GM13977 (cell line): ENCODE measurements around the gene ASPSCR1.

Experiments
- DNase-seq: peaks from one replicate; pipeline ENCODE4 v3.0.0; 2012; ENCODE audit warnings: low spot score
- in situ Hi-C: fragments of 300-500 bp; cut with MboI; formaldehyde crosslinking; loops from one replicate; pipeline ENCODE4 v1.12.0; 2022; ENCODE audit warnings: low sequenced_read_pairs, low pct_unique_long_range_greater_than_20kb, mixed read lengths, inconsistent platforms; ENCODE audit not compliant: unreplicated experiment
- TF ChIP-seq, protein P1 (sequence below): IDR thresholded peaks from 2 replicates; pipeline ENCODE4 v1.5.1; 2012; ENCODE audit warnings: mild to moderate bottlenecking, control low read depth; ENCODE audit not compliant: insufficient read depth; ENCODE audit errors: extremely low read depth, missing control alignments

Gene ASPSCR1

DNA sequence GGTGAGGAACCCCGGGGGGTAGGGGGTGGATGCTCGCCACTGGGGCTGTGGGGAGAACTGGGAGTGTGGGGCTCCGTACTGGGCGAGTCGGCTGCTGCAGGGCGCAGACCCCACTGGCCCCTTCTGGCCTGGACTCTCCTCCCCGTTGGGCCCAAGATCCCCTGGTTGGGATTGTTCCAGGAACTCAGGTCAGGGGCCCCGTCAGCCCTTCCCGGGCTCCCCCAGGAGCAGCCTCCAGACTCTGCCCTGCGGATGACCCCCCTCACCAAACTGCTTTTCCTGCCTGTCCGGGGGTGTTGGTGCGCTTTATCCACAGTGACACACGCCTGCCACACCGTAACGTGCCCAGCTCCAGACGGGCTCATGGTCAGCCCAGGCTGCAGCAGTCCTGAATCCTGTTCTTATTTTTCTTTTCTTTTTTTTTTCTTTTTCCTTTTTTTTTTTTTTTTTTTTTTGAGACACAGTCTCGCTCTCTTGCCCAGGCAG lies 24.2 kb downstream of the ASPSCR1 start:
- in situ Hi-C loops, result no loop called here
- TF ChIP-seq, protein P1, sequence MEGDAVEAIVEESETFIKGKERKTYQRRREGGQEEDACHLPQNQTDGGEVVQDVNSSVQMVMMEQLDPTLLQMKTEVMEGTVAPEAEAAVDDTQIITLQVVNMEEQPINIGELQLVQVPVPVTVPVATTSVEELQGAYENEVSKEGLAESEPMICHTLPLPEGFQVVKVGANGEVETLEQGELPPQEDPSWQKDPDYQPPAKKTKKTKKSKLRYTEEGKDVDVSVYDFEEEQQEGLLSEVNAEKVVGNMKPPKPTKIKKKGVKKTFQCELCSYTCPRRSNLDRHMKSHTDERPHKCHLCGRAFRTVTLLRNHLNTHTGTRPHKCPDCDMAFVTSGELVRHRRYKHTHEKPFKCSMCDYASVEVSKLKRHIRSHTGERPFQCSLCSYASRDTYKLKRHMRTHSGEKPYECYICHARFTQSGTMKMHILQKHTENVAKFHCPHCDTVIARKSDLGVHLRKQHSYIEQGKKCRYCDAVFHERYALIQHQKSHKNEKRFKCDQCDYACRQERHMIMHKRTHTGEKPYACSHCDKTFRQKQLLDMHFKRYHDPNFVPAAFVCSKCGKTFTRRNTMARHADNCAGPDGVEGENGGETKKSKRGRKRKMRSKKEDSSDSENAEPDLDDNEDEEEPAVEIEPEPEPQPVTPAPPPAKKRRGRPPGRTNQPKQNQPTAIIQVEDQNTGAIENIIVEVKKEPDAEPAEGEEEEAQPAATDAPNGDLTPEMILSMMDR, result no peak
- no peak for DNase-seq

DNA sequence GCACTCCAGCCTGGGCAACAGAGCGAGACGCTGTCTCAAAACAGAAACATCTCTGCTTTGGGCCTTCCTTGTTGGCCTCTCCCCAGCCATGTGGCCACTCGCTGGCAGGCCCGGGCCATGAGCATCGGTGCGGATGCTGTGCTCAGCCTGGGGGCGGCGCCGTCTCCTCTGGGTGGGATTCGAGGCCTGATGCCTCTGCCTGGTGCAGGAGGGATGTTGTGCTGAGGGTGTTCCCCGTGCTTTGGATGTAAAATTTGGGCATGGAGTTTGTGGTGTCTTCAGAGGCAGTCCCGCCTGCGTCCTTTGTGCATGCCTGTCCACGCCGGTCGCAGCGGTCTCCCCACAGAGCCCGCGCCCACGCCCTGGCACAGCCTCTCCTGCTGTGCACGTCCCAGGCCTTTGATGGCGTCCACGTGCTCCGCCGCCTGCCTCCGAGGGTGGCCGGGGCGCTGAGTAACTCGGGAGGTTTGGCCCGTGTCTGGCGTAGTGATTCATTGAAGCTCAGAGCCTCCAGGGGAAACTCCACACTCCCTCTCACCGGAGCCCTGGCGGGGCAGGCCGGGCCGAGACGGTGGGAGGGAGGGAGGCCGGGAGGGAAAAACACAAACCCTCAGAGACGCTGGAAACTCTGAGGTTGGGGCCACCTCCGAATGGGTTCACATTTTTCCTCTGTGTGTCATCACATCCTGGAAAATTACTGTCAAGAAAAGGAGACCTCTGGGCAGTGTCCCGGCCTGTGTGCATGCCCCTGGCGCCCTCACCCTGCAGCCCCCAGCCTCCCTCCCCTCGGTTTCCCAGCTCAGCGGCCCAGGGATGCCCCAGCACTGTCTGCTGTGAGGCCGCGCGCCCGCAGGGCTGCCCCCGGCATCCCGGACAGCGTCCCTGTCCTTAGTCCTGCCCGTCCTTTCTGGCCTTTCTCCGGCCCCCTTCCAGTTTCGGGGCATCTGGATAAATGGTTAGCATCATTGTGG lies 26.3 kb downstream of the ASPSCR1 start:
- no peak for DNase-seq
- TF ChIP-seq, protein P1, result no peak
- in situ Hi-C loops, result no loop called here

DNA sequence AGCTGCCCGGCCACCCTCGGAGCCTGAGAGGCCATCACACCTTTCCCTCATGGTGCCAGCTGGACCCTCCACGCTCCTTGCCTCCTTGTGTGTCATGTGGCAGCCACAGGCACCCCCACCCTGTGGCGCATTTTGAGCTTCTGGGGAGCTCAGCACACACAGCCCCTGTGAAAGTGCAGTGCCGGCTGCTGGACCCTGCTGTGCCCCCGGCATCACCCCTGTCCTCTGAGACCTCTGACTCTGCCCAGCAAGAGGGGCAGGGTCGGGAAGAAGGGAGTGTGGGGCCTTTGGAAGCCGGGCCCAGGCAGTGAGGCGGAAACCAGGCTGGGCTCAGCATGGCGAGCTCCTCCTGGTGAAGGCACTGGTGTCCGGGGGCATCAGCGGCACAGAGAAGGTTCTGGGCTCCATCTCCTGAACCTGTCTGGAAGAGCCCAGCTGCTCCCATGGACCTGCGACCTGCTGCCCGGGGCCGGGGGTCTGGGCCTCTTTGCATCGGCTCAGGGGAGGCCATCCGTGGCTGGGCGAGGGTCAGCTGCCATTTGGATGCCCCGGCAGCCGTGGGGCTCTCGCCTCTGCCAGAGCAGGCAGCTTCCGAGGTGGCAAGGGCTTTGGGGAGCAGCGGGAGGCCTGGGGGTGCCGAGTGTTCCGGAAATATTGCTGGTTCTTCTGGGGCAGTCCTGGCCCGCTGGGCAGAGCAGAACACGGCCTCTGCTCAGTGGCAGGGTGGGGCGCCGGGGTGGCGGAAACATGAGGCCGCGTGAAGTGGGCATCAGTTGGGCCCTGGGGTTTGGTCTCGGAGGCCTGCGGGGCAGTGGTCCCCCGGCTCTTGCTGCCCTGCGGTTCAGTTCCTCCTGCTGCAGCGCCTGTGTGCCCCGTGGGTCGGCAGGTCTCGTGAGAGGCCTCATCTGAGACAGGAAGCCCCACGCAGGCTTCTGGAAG lies 27.4 kb downstream of the ASPSCR1 start:
- TF ChIP-seq, protein P1, result no peak
- in situ Hi-C loops, result no loop called here
- no peak for DNase-seq

DNA sequence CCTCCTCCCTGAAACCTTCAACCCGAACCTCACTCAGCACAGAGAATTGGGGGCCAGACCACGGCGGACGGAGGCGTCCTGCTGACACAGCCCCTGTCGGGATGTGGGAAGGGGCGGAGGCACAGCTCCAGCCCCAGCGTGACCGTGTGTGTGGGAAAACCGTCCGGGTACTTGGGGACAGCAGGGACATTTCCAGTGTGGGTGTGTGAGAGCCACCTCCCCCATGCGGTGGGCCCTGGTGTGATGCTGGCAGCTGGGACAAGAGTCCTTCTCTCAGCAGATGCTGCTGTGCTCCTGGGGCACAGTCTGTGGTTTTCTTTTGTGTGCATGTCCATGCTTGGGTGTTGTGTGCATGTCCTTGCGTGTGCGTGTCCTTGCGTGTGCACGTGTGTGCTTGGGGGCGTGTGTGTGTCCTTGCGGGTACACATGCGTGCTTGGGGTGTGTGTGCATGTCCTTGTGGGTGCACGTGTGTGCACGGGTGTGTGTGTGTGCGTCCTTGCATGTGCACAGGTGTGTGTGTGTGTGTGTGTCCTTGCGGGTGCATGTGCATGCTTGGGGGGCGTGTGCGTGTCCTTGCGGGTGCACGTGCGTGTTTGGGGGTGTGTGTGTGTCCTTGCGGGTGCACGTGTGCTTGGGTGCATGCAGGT lies 28.4 kb downstream of the ASPSCR1 start:
- DNase-seq, result no peak
- TF ChIP-seq, protein P1, result no peak
- in situ Hi-C loops, result no loop called here

DNA sequence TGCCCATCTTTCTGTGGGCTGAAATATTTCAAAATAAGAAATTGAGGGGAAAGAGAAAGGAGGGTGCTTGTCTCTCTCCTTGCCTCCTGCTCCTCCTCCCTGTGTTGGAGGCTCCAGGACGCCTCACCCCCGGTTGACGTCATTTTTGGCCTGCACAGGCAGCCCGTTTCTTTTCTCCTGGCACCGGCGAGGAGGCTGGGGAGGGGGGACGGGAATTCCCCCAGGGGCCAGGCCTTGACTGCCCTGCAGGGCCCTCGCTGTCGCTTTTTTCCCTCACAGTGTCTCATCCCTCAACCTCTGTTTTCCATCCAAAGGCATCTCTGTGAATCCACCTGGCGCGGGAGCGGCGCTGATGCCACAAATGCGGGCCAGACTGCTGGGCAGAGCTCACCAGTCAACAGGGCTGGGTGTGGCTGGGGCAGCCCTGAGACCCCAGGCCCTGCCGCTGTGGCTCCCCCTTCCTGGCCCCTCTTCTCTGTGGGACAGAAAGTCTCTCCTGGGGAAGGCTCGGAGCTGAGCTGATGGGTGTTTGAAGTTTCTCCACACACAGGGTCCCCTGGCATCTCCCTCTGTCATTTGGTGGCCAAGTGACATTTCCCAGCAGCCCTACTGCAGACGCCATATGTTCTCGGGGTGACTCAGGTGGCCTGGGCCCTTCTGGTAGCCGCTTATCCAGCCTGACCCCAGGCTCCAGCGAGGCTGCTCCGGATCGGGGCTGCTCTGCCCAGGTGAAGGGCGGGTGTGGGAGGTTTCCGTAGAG lies 29.2 kb downstream of the ASPSCR1 start:
- DNase-seq, result no peak
- TF ChIP-seq, protein P1, result no peak
- in situ Hi-C loops, result no loop called here

DNA sequence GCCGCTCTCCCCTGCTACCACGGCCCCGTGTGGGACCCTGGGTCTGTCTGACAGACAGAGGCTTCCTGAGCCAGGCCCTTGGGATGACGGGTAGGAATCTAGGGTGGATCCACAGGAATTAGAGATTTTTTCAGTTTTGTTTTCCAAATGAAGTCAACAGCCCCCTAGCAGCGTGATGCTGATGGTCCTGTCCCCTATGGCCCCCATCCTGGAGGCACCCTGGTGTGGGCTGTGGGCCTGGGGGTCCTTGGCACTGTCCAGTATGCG lies 29.7 kb downstream of the ASPSCR1 start:
- in situ Hi-C loops, result no loop called here
- DNase-seq, result no peak
- TF ChIP-seq, protein P1, result no peak
